ACC112 (cell line): ENCODE measurements around the gene TEKT2.

Experiments
- H2AFZ ChIP-seq: fragments of 200-600 bp; sonication (generic); one replicate; pipeline ENCODE4 v1.6.0; 2017; ENCODE audit warnings: antibody characterized with exemption, low read length; ENCODE audit not compliant: unreplicated experiment
- H3K27ac ChIP-seq: fragments of 200-600 bp; sonication (generic); 2 replicates; pipeline ENCODE4 v1.5.1; 2014; ENCODE audit warnings: low read depth, mild to moderate bottlenecking, antibody characterized with exemption, low read length, moderate library complexity
- H3K27me3 ChIP-seq: fragments of 200-600 bp; sonication (generic); 2 replicates; pipeline ENCODE4 v1.6.1; 2014; ENCODE audit warnings: mild to moderate bottlenecking, antibody characterized with exemption, low read length, moderate library complexity, mixed read lengths; ENCODE audit not compliant: insufficient read depth
- H3K36me3 ChIP-seq: fragments of 200-600 bp; sonication (generic); 2 replicates; pipeline ENCODE4 v1.6.1; 2016; ENCODE audit warnings: mild to moderate bottlenecking, antibody characterized with exemption, low read length, moderate library complexity, mixed read lengths; ENCODE audit not compliant: insufficient read depth
- H3K4me1 ChIP-seq: fragments of 200-600 bp; sonication (generic); one replicate; pipeline ENCODE4 v1.6.1; 2016; ENCODE audit warnings: low read length, mixed read lengths; ENCODE audit not compliant: insufficient read depth, unreplicated experiment, control insufficient read depth
- H3K4me3 ChIP-seq: fragments of 200-600 bp; sonication (generic); 2 replicates; pipeline ENCODE4 v1.5.1; 2014; ENCODE audit warnings: mild to moderate bottlenecking, low read depth, low read length
- H3K79me2 ChIP-seq: fragments of 200-600 bp; sonication (generic); one replicate; pipeline ENCODE4 v1.6.0; 2016; ENCODE audit warnings: low read length; ENCODE audit not compliant: control insufficient read depth, unreplicated experiment, insufficient read depth

TEKT2 gene, protein sequence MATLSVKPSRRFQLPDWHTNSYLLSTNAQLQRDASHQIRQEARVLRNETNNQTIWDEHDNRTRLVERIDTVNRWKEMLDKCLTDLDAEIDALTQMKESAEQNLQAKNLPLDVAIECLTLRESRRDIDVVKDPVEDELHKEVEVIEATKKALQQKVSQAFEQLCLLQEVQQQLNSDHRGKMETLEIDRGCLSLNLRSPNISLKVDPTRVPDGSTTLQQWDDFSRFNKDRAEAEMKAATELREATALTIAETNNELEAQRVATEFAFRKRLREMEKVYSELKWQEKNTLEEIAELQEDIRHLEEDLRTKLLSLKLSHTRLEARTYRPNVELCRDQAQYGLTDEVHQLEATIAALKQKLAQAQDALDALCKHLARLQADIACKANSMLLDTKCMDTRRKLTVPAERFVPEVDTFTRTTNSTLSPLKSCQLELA

DNA sequence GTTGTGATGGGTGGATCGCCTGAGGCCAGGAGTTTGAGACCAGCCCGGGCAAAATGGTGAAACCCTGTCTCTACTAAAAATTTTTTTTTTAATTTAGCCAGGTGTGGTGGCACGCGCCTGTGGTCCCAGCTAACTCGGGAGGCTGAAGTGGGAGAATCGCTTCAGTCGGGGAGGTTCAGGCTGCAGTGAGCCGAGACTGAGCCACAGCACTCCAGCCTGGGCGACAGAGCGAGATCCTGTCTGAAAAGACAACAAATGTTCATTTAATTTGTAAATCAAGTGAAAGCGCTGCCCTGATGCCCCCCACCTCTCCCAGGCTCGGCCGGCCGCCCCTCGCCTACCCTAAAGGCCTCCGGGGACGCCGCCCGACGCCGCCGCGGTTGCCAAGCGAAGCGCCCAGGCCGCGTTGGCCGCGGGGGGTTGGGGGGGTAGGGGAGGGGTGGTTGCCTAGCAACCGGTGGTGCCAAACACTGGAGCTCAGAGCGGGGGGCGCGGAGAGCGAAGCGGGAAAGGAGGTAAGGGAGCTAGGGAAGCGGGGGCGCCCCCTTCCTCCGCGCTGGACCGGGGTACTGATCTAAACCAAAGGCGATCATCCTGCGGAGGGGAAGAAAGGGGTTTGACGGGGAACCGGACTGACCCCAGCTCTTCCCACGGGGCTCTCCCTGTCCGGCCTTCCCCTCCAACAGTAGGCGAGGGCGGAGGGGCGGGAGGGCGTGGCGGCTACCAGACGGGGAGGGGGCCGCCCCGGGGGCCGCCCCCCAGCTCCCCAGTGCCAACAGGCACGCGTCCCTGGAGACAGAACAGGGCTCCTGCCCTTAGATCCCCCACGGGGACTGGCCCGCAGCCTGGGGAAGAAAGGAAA is at the start of gene TEKT2:
TEKT2 (plus strand) TSS at position 460 of the 862 bp plus-strand sequence. CDS start 828 bp downstream, outside the sequence.
- Histone ChIP-seq H3K4me3 (peak within 1 kb of the TSS; percentile 77), H2AFZ (peak within 1 kb of the TSS; percentile 70), H3K27me3 (no peaks in the 10 kb centered on the region), H3K4me1 (peaks cover 5% of the 10 kb centered on the region), H3K27ac (no peak within 1 kb of the TSS), H3K79me2 (peaks cover under 1% of the 10 kb centered on the region), H3K36me3 (no peaks in the 10 kb centered on the region)

DNA sequence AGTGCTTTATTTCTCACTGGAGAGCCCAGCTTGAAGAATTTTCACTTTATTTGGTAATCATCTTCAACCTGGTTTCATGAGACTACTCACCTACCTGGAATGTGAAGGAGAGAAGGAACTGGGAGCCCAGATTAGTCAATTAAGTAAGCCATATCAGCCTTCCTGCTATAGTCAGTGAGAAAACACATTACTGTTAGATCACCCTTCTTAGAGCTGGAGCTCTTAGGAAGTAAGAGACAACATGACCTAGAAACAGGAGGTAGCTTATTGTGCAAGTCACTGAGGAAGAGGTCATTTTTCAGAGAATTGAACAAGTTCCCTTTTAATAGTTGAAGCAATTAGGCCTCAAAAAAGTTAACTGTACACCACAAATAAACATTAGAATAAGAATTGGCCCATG is 49.2 kb upstream of the TEKT2 start:
- peaks cover 3% of the 10 kb centered on the region for H3K36me3 ChIP-seq
- H2AFZ ChIP-seq: no peak overlapping the region
- peaks cover 13% of the 10 kb centered on the region for H3K4me1 ChIP-seq
- no peak overlapping the region for H3K4me3 ChIP-seq
- H3K79me2 ChIP-seq: no peaks in the 10 kb centered on the region
- H3K27me3 ChIP-seq: no peaks in the 10 kb centered on the region
- H3K27ac ChIP-seq: peak overlapping the region; percentile 8

DNA sequence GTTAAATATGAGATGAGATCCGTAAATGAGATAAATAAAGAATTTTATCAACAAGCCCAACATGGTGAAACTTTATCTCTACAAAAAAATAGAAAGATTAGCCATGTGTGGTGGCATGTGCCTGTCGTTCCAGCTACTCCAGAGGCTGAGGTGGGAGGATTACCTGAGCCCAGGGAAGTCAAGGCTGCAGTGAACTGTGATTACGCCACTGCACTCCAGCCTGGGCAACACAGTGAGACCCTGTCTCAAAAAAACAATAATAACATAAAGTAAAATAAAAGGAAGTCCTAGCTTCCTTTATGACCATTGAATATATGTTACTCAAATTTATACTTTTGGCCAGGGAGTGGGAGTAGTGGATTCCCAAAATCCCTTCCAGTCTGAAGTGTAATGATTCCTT is 48.7 kb upstream of the TEKT2 start:
- Histone ChIP-seq H3K4me3 (no peak overlapping the region), H3K36me3 (peaks cover 8% of the 10 kb centered on the region), H3K4me1 (peaks cover 13% of the 10 kb centered on the region), H3K27me3 (no peaks in the 10 kb centered on the region), H3K79me2 (no peaks in the 10 kb centered on the region), H2AFZ (no peak overlapping the region), H3K27ac (peak overlapping the region; percentile 8; the same call in 1 of the 2 replicates)

DNA sequence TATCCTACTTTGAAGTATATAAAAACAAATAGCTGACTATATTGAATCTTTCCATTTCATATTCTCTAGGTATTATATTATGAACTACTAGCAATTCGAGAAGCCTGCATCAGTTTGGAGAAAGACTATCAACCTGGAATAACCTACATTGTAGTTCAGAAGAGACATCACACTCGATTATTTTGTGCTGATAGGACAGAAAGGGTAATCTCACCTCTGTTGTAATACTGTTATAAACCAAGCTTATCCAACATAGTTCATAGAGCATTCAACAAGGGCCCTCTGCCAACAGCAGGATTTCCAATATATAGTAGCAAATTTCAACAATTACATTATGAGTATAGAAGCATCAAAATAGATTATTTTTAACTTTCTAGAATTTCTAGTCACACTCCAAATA is 43.7 kb upstream of the TEKT2 start:
- no peaks in the 10 kb centered on the region for H3K79me2 ChIP-seq
- no peak overlapping the region for H2AFZ ChIP-seq
- H3K27ac ChIP-seq: no peak overlapping the region
- no peaks in the 10 kb centered on the region for H3K4me1 ChIP-seq
- no peaks in the 10 kb centered on the region for H3K27me3 ChIP-seq
- no peak overlapping the region for H3K4me3 ChIP-seq
- H3K36me3 ChIP-seq: peaks cover 20% of the 10 kb centered on the region

DNA sequence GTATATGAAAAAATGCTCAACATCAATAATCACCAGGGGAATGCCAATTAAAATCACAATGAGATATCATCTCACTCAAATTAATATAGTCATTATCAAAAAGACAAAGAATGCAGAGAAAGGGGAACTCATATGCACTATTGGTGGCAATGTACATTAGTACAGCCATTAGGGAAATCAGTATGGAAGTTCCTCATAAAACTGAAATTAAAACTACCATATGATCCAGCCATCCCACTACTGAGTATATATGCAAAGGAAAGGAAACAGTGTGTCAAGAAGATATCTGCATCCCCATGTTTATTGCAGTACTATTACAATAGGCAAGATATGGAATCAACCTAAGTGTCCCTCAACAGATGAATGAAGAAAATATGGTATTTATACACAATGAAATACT is 32.1 kb upstream of the TEKT2 start:
- H3K79me2 ChIP-seq: no peaks in the 10 kb centered on the region

DNA sequence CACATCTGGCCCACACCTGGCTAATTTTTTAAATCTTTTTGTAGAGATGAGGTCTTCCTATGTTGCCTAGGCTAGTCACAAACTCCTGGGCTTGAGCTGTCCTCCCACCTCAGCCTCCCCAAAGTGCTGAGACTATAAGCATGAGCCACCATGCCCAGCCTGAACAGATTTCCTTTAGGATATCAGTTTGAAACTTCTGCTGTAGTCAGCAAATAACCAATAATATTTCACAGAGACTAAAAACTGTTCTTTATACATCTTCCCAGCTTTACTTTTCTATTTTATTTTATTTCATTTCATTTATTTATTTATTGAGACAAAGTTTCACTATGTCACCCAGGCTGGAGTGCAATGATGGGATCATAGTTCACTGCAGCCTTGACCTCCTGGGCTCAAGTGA is 29.9 kb upstream of the TEKT2 start:
- H3K4me1 ChIP-seq: no peaks in the 10 kb centered on the region
- H3K79me2 ChIP-seq: no peaks in the 10 kb centered on the region

More for the DNA sequence above, 32.1 kb upstream of the TEKT2 start:
- Histone ChIP-seq H3K36me3 (peaks cover 16% of the 10 kb centered on the region), H3K27ac (no peak overlapping the region), H2AFZ (no peak overlapping the region), H3K4me1 (no peaks in the 10 kb centered on the region), H3K4me3 (no peak overlapping the region), H3K27me3 (no peaks in the 10 kb centered on the region)

DNA sequence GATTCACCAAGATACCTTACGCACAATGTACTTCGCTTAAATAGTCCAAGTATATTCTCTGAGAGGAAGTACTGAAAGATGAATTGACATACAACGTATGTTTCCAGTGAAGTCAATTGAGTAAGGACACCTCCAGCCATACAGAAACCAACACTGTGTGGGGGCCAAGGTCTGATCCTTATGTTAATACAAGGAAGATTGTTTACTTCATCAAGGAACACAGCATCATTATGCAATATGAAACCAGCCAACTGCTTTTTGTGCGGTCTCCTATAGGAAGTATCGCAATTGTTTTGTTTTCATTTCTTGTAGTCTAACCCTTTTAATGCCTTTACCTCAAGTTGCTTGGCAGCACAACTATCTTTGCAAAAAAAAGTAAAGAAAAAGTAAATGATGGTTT is 28.2 kb upstream of the TEKT2 start:
- no peak overlapping the region for H3K27ac ChIP-seq
- no peak overlapping the region for H3K4me3 ChIP-seq
- H3K36me3 ChIP-seq: no peaks in the 10 kb centered on the region

More for the DNA sequence above, 29.9 kb upstream of the TEKT2 start:
- Histone ChIP-seq H3K4me3 (no peak overlapping the region), H3K27ac (no peak overlapping the region), H3K36me3 (no peaks in the 10 kb centered on the region; the same call in 1 of the 2 replicates), H2AFZ (no peak overlapping the region), H3K27me3 (no peaks in the 10 kb centered on the region)

DNA sequence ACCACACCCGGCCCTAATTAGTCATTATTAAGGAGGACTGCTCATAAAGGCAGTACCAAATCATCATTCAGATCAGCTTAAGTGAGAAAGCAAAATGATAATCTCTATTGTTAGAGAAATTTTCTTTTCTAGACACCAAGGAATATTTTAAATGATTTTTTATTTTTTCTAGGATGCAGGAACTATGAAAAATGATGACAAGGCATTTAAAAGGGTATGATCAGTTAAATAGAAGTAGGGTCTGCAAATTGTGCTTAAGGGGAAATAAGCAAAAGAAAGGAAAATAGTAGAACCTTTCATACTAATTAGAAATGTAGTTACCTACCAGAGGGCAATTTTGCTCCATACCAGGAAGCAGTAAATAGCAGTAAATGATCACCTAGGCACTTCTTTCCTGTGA is 21.6 kb upstream of the TEKT2 start:
- Histone ChIP-seq H3K36me3 (no peaks in the 10 kb centered on the region), H3K4me1 (no peaks in the 10 kb centered on the region), H3K27me3 (no peaks in the 10 kb centered on the region), H2AFZ (no peak overlapping the region), H3K79me2 (no peaks in the 10 kb centered on the region), H3K4me3 (no peak overlapping the region), H3K27ac (no peak overlapping the region)

More for the DNA sequence above, 28.2 kb upstream of the TEKT2 start:
- H2AFZ ChIP-seq: no peak overlapping the region
- no peaks in the 10 kb centered on the region for H3K27me3 ChIP-seq
- H3K4me1 ChIP-seq: no peaks in the 10 kb centered on the region
- no peaks in the 10 kb centered on the region for H3K79me2 ChIP-seq

DNA sequence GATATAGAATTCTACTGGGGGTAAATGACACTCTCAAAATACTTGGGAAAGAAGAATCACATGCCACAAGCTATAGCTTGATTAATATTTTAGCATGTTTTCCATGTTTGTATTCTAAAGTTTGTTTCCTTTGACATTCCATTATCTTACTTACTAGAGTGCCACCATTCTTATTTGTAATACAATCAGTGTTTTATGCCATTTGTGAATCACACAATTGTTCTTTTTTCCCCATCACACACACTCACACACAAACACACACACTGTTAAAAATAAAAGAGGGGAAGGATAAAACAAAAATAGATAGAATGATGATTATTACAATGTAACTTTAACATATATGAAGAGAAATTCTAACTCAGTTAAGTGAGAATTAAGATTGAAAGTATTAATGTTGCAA is 16.0 kb upstream of the TEKT2 start:
- Histone ChIP-seq H3K27ac (no peak overlapping the region), H2AFZ (no peak overlapping the region), H3K4me3 (no peak overlapping the region), H3K27me3 (no peaks in the 10 kb centered on the region), H3K36me3 (no peaks in the 10 kb centered on the region), H3K4me1 (no peaks in the 10 kb centered on the region), H3K79me2 (no peaks in the 10 kb centered on the region)

DNA sequence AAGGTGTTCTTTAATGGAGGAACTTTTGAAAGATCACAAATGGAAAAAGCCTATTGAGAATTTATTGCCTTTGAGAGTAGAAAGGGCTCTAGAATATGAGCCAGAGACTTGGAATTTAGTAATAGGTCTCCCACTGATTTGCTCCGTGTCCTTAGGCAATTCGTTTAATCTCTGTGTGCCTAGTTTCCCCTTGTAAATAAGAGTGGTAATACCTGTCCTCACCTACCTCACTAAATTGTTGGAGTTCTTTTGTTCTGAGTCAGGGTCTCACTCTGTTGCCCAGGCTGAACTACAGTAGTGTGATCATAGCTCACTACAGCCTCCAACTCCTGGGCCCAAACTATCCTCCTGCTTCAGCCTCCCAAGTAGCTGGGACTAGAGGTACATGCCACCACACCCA is 15.0 kb upstream of the TEKT2 start:
- H3K36me3 ChIP-seq: no peaks in the 10 kb centered on the region
- no peaks in the 10 kb centered on the region for H3K79me2 ChIP-seq
- no peaks in the 10 kb centered on the region for H3K4me1 ChIP-seq
- no peak overlapping the region for H3K27ac ChIP-seq
- no peak overlapping the region for H2AFZ ChIP-seq
- no peak overlapping the region for H3K4me3 ChIP-seq
- no peaks in the 10 kb centered on the region for H3K27me3 ChIP-seq
